HCT116 (cell line): Measurements from ENCODE around the gene USPL1. TPM values are rescaled to one million over a fixed set of nuclear protein-coding genes. Genes with fewer than 3 reads are reported as not detected.

Experiments
- ATAC-seq: fragments of 200-7000 bp; cut with Tn5 transposase; 2 replicates; pipeline ENCODE4 v1.9.1; 2020; ENCODE audit warnings: mild to moderate bottlenecking, moderate library complexity
- BruUV-seq: library from RNA; stranded (reverse); fragments of 400-500 nt; replicated peaks from 2 replicates; lab custom pipeline; 2021; lab: Mats Ljungman, UMichigan
- CTCF ChIA-PET: fragments of 300-600 bp; sonication (Branson Sonifier 250); formaldehyde crosslinking; loops from one replicate; lab custom pipeline; 2021; ENCODE audit warnings: antibody characterized with exemption; lab: Charles Lee
- POLR2A ChIA-PET: fragments of 300-600, 350-600 bp; sonication (Branson Sonifier 250); formaldehyde crosslinking; loops from one replicate; lab custom pipeline; 2021; ENCODE audit warnings: antibody characterized with exemption; lab: Charles Lee
- RAD21 ChIA-PET, 2 experiments: fragments of 300-600 bp; sonication (Branson Sonifier 250); formaldehyde crosslinking; loops; one replicate each; lab custom pipeline; 2023; ENCODE audit warnings: low total read pairs in 2 of 2; ENCODE audit not compliant: uncharacterized antibody in 2 of 2, unreplicated experiment in 2 of 2, low non-redundant PET in 1 of 2; lab: Charles Lee
- DNase-seq: peaks from one replicate; pipeline ENCODE4 v3.0.0-alpha.2; 2010; ENCODE audit warnings: low read depth, low spot score
- H2AFZ ChIP-seq: fragments of 200-600 bp; shearing (Covaris generic), sonication (generic); 2 replicates; pipeline ENCODE4 v1.6.1; 2017; ENCODE audit warnings: low read depth, mixed run types, mixed read lengths, antibody characterized with exemption, low read length; ENCODE audit not compliant: poor library complexity, severe bottlenecking
- H3K27ac ChIP-seq: 2 replicates; pipeline ENCODE4 v1.5.1; 2012; ENCODE audit warnings: low read depth, low read length
- H3K27me3 ChIP-seq: fragments of 200-600 bp; sonication (generic); 2 replicates; pipeline ENCODE4 v1.6.1; 2016; ENCODE audit warnings: mixed run types, low read length, mixed read lengths; ENCODE audit not compliant: insufficient read depth
- H3K36me3 ChIP-seq, 2 experiments: fragments of 200-500 bp in 1 of 2; fragments of 200-600 bp in 1 of 2; sonication (Bioruptor generic) in 1 of 2; sonication (generic) in 1 of 2; 2 replicates each; pipeline versions ENCODE4 v1.5.1 to v1.6.1; 2014 to 2016; ENCODE audit warnings: low read length in 2 of 2, inconsistent platforms in 1 of 2, mixed read lengths in 1 of 2, mixed run types in 1 of 2; ENCODE audit not compliant: insufficient read depth in 2 of 2, control insufficient read depth in 1 of 2
- H3K4me1 ChIP-seq, 2 experiments: fragments of 200-600 bp in 1 of 2; sonication (generic) in 1 of 2; 2 replicates each; pipeline versions ENCODE4 v1.5.1 to v1.6.1; 2012 to 2017; ENCODE audit warnings: low read length in 2 of 2, inconsistent platforms in 1 of 2, mild to moderate bottlenecking in 1 of 2, mixed read lengths in 1 of 2, mixed run types in 1 of 2, moderate library complexity in 1 of 2; ENCODE audit not compliant: insufficient read depth in 2 of 2, control insufficient read depth in 1 of 2
- H3K4me2 ChIP-seq: fragments of 200-600 bp; sonication (generic); 2 replicates; pipeline ENCODE4 v1.6.1; 2017; ENCODE audit warnings: mixed run types, low read length, mixed read lengths
- H3K4me3 ChIP-seq, 2 experiments: fragments of 200-600 bp in 1 of 2; sonication (generic) in 1 of 2; replicated peaks in 1 of 2; 2 replicates each; pipeline ENCODE4 v1.5.1; 2011 to 2016; ENCODE audit warnings: low read length in 2 of 2, control low read depth in 1 of 2, low read depth in 1 of 2, mild to moderate bottlenecking in 1 of 2, mixed read lengths in 1 of 2, mixed run types in 1 of 2
- H3K79me2 ChIP-seq: fragments of 200-600 bp; sonication (generic); 2 replicates; pipeline ENCODE4 v1.6.1; 2017; ENCODE audit warnings: mild to moderate bottlenecking, mixed run types, low read length, moderate library complexity, mixed read lengths; ENCODE audit not compliant: insufficient read depth
- H3K9ac ChIP-seq: fragments of 200-600 bp; sonication (generic); 2 replicates; pipeline ENCODE4 v1.6.1; 2016; ENCODE audit warnings: low read length, mixed read lengths
- H3K9me2 ChIP-seq: fragments of 200-600 bp; sonication (generic), shearing (Covaris generic); 2 replicates; pipeline ENCODE4 v1.6.1; 2017; ENCODE audit warnings: mixed run types, mild to moderate bottlenecking, moderate library complexity; ENCODE audit not compliant: insufficient read depth
- H3K9me3 ChIP-seq, 2 experiments: fragments of 200-500 bp in 1 of 2; fragments of 200-600 bp in 1 of 2; sonication (Bioruptor generic) in 1 of 2; sonication (generic) in 1 of 2; 2 replicates each; pipeline ENCODE4 v1.6.1; 2014 to 2017; ENCODE audit warnings: low read length in 2 of 2, mixed read lengths in 2 of 2, inconsistent platforms in 1 of 2, low read depth in 1 of 2, mild to moderate bottlenecking in 1 of 2, mixed run types in 1 of 2, moderate library complexity in 1 of 2; ENCODE audit not compliant: control insufficient read depth in 1 of 2, insufficient read depth in 1 of 2
- H4K20me1 ChIP-seq: fragments of 200-600 bp; sonication (generic), shearing (Covaris generic); 2 replicates; pipeline ENCODE4 v1.6.1; 2017; ENCODE audit warnings: mixed run types, mild to moderate bottlenecking, moderate library complexity; ENCODE audit not compliant: insufficient read depth
- ATF3 ChIP-seq: IDR thresholded peaks from 2 replicates; pipeline ENCODE4 v1.6.1; 2012
- CEBPB ChIP-seq: IDR thresholded peaks from 2 replicates; pipeline ENCODE4 v1.6.1; 2012; ENCODE audit warnings: low read depth
- CTCF ChIP-seq, 3 experiments: fragments of 200-600 bp in 1 of 3; sonication (generic) in 1 of 3; IDR thresholded peaks in 2 of 3; conservative IDR thresholded peaks in 1 of 3; 2 replicates each; pipeline ENCODE4 v1.5.1; 2012 to 2017; ENCODE audit warnings: low read depth in 2 of 3, low read length in 2 of 3, antibody characterized with exemption in 1 of 3, borderline replicate concordance in 1 of 3, control low read depth in 1 of 3, mild to moderate bottlenecking in 1 of 3, mixed read lengths in 1 of 3, mixed run types in 1 of 3, moderate library complexity in 1 of 3; ENCODE audit not compliant: insufficient read depth in 1 of 3
- EGR1 ChIP-seq: IDR thresholded peaks from 2 replicates; pipeline ENCODE4 v1.6.1; 2012; ENCODE audit warnings: low read depth
- EZH2phosphoT487 ChIP-seq: fragments of 200-600 bp; IDR thresholded peaks from 2 replicates; pipeline ENCODE4 v1.6.1; 2018; ENCODE audit warnings: antibody characterized with exemption, borderline replicate concordance
- FOSL1 ChIP-seq: IDR thresholded peaks from 2 replicates; pipeline ENCODE4 v1.6.1; 2012; ENCODE audit warnings: low read depth
- JUND ChIP-seq: IDR thresholded peaks from 2 replicates; pipeline ENCODE4 v1.6.1; 2012
- POLR2A ChIP-seq: IDR thresholded peaks from 2 replicates; pipeline ENCODE4 v1.7.0; 2011; ENCODE audit warnings: borderline replicate concordance; ENCODE audit not compliant: insufficient read depth, insufficient read length; ENCODE audit errors: extremely low read depth
- POLR2AphosphoS5 ChIP-seq: IDR thresholded peaks from 2 replicates; pipeline ENCODE4 v1.6.1; 2011; ENCODE audit warnings: mild to moderate bottlenecking, low read depth, low read length, moderate library complexity
- REST ChIP-seq: IDR thresholded peaks from 2 replicates; pipeline ENCODE4 v1.6.1; 2012; ENCODE audit warnings: low read depth
- ZNF274 ChIP-seq: fragments of 200-500 bp; sonication (Bioruptor generic); IDR thresholded peaks from 2 replicates; pipeline ENCODE4 v1.6.1; 2014; ENCODE audit warnings: mild to moderate bottlenecking, low read depth, low read length, inconsistent platforms
- intact Hi-C: fragments of 100-400 bp; cut with micrococcal nuclease; formaldehyde crosslinking; loops from 2 replicates; pipeline ENCODE4 v1.10.0; 2022
- total RNA-seq: library from RNA; stranded (reverse); gene quantifications from one replicate; pipeline ENCODE4 v1.2.1, GENCODE V29; 2021; ENCODE audit not compliant: unreplicated experiment

Gene USPL1
- total RNA-seq, 1 experiment from 2014 or later = 19.7 TPM

DNA sequence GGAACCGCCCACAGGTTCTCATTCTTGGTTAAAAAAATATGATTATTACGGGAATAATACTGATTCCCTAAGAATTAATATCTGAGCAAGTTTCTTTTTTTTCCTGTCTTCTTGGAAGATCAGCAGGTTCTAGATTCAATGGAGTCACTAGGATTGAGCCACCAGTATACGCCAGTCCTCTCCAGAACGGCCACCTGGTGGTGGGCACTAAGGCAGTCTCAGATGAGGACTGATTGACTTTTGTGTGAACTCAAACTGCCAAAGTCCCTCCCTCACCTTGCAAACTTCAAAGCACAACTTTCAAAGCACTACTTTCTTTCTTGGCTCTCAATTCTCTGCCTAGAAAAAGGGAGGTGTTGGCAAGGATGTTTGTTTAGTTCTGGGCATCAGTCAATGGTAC, 84.3 kb downstream of the USPL1 start:
- Histone ChIP-seq H3K4me2 (no peak overlapping the region), H3K9ac (no peak overlapping the region), H3K36me3 (no peaks in the 10 kb centered on the region), H3K79me2 (no peaks in the 10 kb centered on the region), H3K27me3 (no peaks in the 10 kb centered on the region), H2AFZ (no peak overlapping the region), H3K9me2 (no peaks in the 10 kb centered on the region), H3K27ac (no peak overlapping the region), H4K20me1 (no peaks in the 10 kb centered on the region), H3K9me3 (no peaks in the 10 kb centered on the region), H3K4me1 (0 out of 4 replicates have a peak, but pooled peaks cover 0 to 4% of the 10 kb centered on the region in 2 experiments), H3K4me3 (no peak overlapping the region)
- BruUV-seq = no TSS peak
- POLR2A ChIA-PET = no interaction called here
- TF ChIP-seq CTCF (IDR thresholded peaks at IDR 0.05 in 2 of 3, conservative IDR thresholded peaks at IDR 0.05 in 1 of 3; ENCODE audit: borderline replicate concordance in 1 of 3, insufficient read depth in 1 of 3, low read depth in 2 of 3, low read length in 2 of 3) (peak in 2 of 3 experiments; percentile 40 to 45; a peak in 3 of 6 replicates), EGR1 (no peak)
- DNase-seq (no peak), ATAC-seq (peak; percentile 65; the same call in 1 of the 2 replicates)
- RAD21 ChIA-PET = no interaction called here
- intact Hi-C loops = no loop called here
- CTCF ChIA-PET = no interaction called here

GRCh38 chr13:30704596-30704995, 86.9 kb downstream of the USPL1 start:
- POLR2A ChIA-PET = no interaction called here
- Histone ChIP-seq H3K9ac (no peak overlapping the region), H3K4me3 (no peak overlapping the region), H3K4me1 (0 out of 4 replicates have a peak, but pooled peaks cover 0 to 4% of the 10 kb centered on the region in 2 experiments), H3K36me3 (no peaks in the 10 kb centered on the region), H4K20me1 (no peaks in the 10 kb centered on the region), H3K9me3 (no peaks in the 10 kb centered on the region), H3K79me2 (no peaks in the 10 kb centered on the region), H3K9me2 (no peaks in the 10 kb centered on the region), H3K27me3 (no peaks in the 10 kb centered on the region), H3K27ac (no peak overlapping the region), H2AFZ (no peak overlapping the region), H3K4me2 (no peak overlapping the region)
- DNase-seq (no peak), ATAC-seq (no peak)
- no TSS peak for BruUV-seq
- RAD21 ChIA-PET = no interaction called here
- intact Hi-C loops = no loop called here
- CTCF ChIA-PET = no interaction called here
- no peak for TF ChIP-seq CTCF (IDR thresholded peaks at IDR 0.05 in 2 of 3, conservative IDR thresholded peaks at IDR 0.05 in 1 of 3; ENCODE audit: borderline replicate concordance in 1 of 3, insufficient read depth in 1 of 3, low read depth in 2 of 3, low read length in 2 of 3)
- TF ChIP-seq CEBPB = no peak
- no peak for TF ChIP-seq REST
- no peak for TF ChIP-seq FOSL1
- TF ChIP-seq ZNF274 = no peak
- TF ChIP-seq POLR2AphosphoS5 = no peak
- no peak for TF ChIP-seq ATF3
- TF ChIP-seq POLR2A = no peak
- TF ChIP-seq JUND = no peak
- TF ChIP-seq EZH2phosphoT487 = no peak
- no peak for TF ChIP-seq EGR1
